NB4 (cell line): ENCODE measurements around the gene LEKR1.
"Not testable (repeated sequence)": the region's sequence is repeated elsewhere in the genome, so short reads cannot be mapped to it uniquely, and the experiment has no call there.

Experiments used
- DNase-seq: peaks from one replicate; pipeline ENCODE4 v3.0.0; 2010; ENCODE audit warnings: low read depth
- H3K4me3 ChIP-seq: one replicate; pipeline ENCODE4 v1.5.1; 2011; ENCODE audit warnings: mild to moderate bottlenecking, low read depth, low read length, moderate library complexity
- MYC ChIP-seq: IDR thresholded peaks from 2 replicates; pipeline ENCODE4 v1.6.1; 2011; ENCODE audit warnings: low read depth, low read length
- POLR2A ChIP-seq: IDR thresholded peaks from 2 replicates; pipeline ENCODE4 v1.6.1; 2011; ENCODE audit warnings: mild to moderate bottlenecking; ENCODE audit not compliant: insufficient read length; ENCODE audit errors: extremely low read depth
- TF ChIP-seq, protein P1 (sequence below): IDR thresholded peaks from 2 replicates; pipeline ENCODE4 v1.6.1; 2011; ENCODE audit warnings: low read depth, low read length
- TF ChIP-seq, protein P2 (sequence below): IDR thresholded peaks from one replicate; pipeline ENCODE4 v1.5.1; 2012; ENCODE audit warnings: low read depth, low read length

The LEKR1 gene

DNA sequence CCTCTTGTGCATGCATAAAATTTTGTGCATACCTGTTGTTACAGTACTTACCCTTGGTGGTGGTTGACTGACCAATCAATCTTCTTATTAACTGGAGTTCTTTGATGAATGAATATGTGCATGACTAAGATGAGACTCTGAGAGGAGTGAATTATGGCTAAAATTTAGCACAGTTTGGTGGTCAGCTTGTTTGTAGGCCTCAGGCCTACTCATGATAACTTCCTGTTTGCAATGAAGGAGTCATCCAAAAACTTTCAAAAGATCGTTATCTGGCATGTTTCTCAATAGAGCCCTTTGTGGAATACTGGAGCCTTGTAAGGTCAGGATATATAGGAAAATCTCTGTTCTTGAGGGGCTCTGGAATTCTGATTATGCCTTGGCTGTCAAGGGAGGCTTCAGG is 66.5 kb downstream of the LEKR1 start:
- TF ChIP-seq, protein P1, sequence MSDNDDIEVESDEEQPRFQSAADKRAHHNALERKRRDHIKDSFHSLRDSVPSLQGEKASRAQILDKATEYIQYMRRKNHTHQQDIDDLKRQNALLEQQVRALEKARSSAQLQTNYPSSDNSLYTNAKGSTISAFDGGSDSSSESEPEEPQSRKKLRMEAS: no peak
- TF ChIP-seq MYC: no peak
- TF ChIP-seq POLR2A: no peak
- TF ChIP-seq, protein P2, sequence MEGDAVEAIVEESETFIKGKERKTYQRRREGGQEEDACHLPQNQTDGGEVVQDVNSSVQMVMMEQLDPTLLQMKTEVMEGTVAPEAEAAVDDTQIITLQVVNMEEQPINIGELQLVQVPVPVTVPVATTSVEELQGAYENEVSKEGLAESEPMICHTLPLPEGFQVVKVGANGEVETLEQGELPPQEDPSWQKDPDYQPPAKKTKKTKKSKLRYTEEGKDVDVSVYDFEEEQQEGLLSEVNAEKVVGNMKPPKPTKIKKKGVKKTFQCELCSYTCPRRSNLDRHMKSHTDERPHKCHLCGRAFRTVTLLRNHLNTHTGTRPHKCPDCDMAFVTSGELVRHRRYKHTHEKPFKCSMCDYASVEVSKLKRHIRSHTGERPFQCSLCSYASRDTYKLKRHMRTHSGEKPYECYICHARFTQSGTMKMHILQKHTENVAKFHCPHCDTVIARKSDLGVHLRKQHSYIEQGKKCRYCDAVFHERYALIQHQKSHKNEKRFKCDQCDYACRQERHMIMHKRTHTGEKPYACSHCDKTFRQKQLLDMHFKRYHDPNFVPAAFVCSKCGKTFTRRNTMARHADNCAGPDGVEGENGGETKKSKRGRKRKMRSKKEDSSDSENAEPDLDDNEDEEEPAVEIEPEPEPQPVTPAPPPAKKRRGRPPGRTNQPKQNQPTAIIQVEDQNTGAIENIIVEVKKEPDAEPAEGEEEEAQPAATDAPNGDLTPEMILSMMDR: no peak
- DNase-seq: peak; percentile 20
- no peak overlapping the region for H3K4me3 ChIP-seq

DNA sequence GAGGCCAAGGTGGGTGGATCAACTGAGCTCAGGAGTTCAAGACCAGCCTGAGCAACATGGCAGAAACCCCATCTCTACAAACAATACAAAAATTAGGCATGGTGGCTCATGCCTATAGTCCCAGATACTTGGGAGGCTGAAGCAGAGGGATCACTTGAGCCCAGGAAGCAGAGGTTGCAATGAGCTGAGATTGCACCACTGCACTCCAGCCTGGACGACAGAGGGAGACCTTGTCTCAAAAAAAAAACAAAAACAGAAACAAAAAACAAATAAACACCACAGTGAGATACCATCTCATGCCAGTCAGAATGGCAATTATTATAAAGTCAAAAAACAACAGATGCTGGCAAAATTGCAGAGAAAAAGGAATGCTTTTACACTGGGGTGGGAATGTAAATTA is 69.2 kb downstream of the LEKR1 start:
- H3K4me3 ChIP-seq, DNase-seq: not testable (repeated sequence)

GRCh38 chr3:156897851-156898250 is 71.7 kb downstream of the LEKR1 start:
- not testable (repeated sequence) for H3K4me3 ChIP-seq, DNase-seq

DNA sequence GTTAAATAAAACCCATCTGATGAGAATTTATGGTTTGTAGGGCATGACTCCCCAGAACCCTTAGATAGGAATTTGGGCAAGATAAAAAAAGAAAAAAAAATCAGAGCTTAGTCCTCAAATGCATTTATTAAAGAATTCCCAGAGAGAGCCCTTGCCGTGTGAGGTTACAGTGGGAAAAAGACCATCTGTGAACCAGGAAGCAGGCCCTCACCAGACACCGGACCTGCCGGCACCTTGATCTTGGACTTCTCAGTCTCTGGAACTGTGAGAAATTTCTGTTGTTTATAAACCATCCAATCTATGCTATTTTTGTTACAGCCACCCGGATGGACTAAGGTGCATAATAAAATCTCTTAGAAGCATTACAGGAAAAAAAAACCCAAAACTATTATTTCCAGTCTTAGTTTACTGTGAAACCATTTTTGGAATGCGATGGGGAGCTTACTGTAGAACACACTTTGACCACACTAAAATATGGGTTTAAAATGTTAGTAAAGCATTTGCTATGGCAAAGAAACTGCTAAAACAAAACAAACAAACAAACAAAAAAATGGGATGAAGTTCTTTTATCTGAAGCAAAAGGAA is 72.2 kb downstream of the LEKR1 start:
- no peak for TF ChIP-seq POLR2A
- no peak for TF ChIP-seq MYC
- TF ChIP-seq, protein P2: no peak
- TF ChIP-seq, protein P1: no peak
- H3K4me3 ChIP-seq: no peak overlapping the region
- no peak for DNase-seq

DNA sequence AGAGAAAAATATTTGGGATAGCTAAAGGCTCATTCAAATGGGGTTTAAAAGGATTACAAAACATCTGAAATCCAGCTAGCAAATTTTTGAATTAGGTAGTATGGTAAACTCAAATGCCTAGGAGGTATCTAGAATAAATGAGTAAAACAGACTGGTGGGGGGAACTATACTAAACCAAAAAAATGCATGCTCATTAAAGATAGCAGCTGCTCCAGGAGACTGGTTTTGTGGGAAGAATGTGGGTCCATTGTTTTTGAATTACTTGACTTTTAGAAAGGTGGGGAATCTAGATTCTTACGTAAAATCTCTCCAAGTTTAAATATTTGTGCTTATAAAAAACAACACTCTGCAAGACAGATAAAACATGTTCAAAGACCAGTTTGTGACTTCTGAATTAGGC is 73.8 kb downstream of the LEKR1 start:
- TF ChIP-seq, protein P1: no peak
- TF ChIP-seq POLR2A (no peak), MYC (no peak)
- TF ChIP-seq, protein P2: no peak
- DNase-seq: no peak
- no peak overlapping the region for H3K4me3 ChIP-seq

DNA sequence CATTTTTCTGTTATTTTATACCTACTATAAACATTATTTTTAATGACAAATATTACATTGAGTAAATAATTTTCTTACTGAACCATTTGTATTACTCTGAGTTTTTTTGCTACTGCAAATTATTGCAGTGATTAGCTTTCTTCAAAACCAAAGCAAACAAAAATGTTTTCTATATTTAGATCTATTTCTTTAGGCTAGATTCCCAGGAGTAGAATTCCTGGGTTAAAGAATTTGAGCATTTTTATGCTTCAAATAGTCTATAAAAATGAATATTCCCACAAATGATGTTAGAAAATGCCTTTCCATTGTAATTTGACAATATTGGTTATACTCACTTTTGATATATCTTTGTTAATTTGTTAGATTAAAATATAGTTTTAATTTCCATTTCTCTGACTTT is 76.8 kb downstream of the LEKR1 start:
- H3K4me3 ChIP-seq: no peak overlapping the region
- no peak for DNase-seq
- TF ChIP-seq POLR2A (no peak), MYC (no peak)
- TF ChIP-seq, protein P2: no peak
- TF ChIP-seq, protein P1: no peak

DNA sequence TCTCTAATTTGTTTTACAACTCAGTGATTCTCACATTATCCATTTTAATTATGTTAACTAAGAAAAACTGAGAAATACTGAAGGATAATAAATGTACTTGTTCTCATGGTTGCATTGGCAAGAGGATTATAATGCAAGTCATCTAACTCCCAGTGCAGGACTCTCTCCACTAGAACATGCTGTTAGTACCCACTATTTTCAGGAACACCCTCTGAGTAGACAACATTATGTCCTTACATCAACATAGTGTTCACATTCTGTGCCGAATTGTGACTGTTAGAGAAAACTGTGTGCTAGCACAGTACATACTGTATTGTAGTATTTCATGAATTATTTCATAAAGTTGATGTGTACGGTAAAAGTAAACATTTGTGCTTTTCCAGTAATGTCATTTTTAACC is 80.1 kb downstream of the LEKR1 start:
- no peak overlapping the region for H3K4me3 ChIP-seq
- no peak for DNase-seq
- TF ChIP-seq MYC (no peak), POLR2A (no peak)
- TF ChIP-seq, protein P2: no peak
- TF ChIP-seq, protein P1: no peak
